Stomach (tissue), 9 donors: ENCODE results near the gene STIM1. TPM values are rescaled to one million over a fixed set of nuclear protein-coding genes. Genes with fewer than 3 reads are reported as not detected.

Source experiments
- DNase-seq, 2 donors: peaks; one replicate each; pipeline versions ENCODE4 v3.0.0 to v3.0.0-alpha.2; 2013 to 2019
- H3K27ac ChIP-seq, 5 donors: fragments of 200-600 bp in 4 of 5; sonication (generic) in 4 of 5; one replicate each; pipeline ENCODE4 v1.5.1; 2013 to 2019; ENCODE audit warnings: mild to moderate bottlenecking in 1 of 5, moderate library complexity in 1 of 5
- H3K27me3 ChIP-seq, 3 donors: fragments of 200-600 bp; sonication (generic); one replicate each; pipeline ENCODE4 v1.5.1; 2017 to 2019; ENCODE audit warnings: mixed run types in 1 of 3
- H3K36me3 ChIP-seq, 4 donors: fragments of 200-600 bp; sonication (generic); 1 replicate in 3 of 4; 2 replicates in 1 of 4; pipeline ENCODE4 v1.5.1; 2016 to 2019
- H3K4me1 ChIP-seq, 4 donors: fragments of 200-600 bp; sonication (generic); one replicate each; pipeline ENCODE4 v1.5.1; 2016 to 2019
- H3K4me3 ChIP-seq, 4 donors: fragments of 200-600 bp; sonication (generic) in 3 of 4; one replicate each; pipeline ENCODE4 v1.5.1; 2016 to 2019; ENCODE audit warnings: mild to moderate bottlenecking in 1 of 4
- H3K9me3 ChIP-seq, 4 donors: fragments of 200-600 bp; sonication (generic); one replicate each; pipeline ENCODE4 v1.5.1; 2016 to 2019
- EP300 ChIP-seq: sonication (generic); formaldehyde crosslinking; IDR thresholded peaks from one replicate; pipeline ENCODE4 v1.6.1; 2017; ENCODE audit warnings: antibody characterized with exemption
- POLR2A ChIP-seq, 4 donors: fragments of 450-650 bp; IDR thresholded peaks; one replicate each; pipeline ENCODE4 v1.6.1; 2016; ENCODE audit warnings: antibody characterized with exemption in 4 of 4, control low read depth in 2 of 4, mild to moderate bottlenecking in 1 of 4, moderate library complexity in 1 of 4
- POLR2AphosphoS5 ChIP-seq, 3 donors: sonication (generic); formaldehyde crosslinking; IDR thresholded peaks; one replicate each; pipeline ENCODE4 v1.6.1; 2016; ENCODE audit warnings: antibody characterized with exemption in 3 of 3
- WGBS, 5 donors: extraction: QIAGEN DNeasy Blood & Tissue Kit in 3 of 5; methylation state at CpG; one replicate each; pipeline versions ENCODE4 v1.1.5 to v1.1.7; 2013 to 2018; 5-methylcytosine and 5-hydroxymethylcytosine counted together
- intact Hi-C: fragments of 100-400 bp; cut with DNase I; formaldehyde crosslinking; loops from one replicate; pipeline ENCODE4 v1.15.1; 2023; ENCODE audit warnings: low total_unique reads
- polyA plus RNA-seq, 3 donors: library from polyadenylated mRNA; stranded (reverse); fragments of 200-250 nt; gene quantifications; one replicate each; pipeline ENCODE4 v1.2.3, GENCODE V29; 2013
- total RNA-seq, 5 donors: library from RNA; depleted of rRNA; stranded (reverse); fragments of >200 nt; gene quantifications; one replicate each; pipeline versions ENCODE4 v1.1.0 to v1.2.3, GENCODE V29; 2014 to 2016
- TF ChIP-seq, protein P1 (sequence below), 7 experiments: fragments of 450-650 bp in 4 of 7; fragments of 200-600 bp in 3 of 7; sonication (generic) in 3 of 7; IDR thresholded peaks; one replicate each; pipeline ENCODE4 v1.5.1; 2016 to 2019; ENCODE audit warnings: antibody characterized with exemption in 7 of 7, control low read depth in 2 of 7, mild to moderate bottlenecking in 1 of 7
- donor health status: healthy with polysubstance abuse.
- donor health status: Bipolar disorder and iron deficiency.
- donor health status: healthy.

The STIM1 gene
- total and polyA plus RNA-seq, 8 donors = 8.7 to 70.7 (median 34.3) TPM

DNA sequence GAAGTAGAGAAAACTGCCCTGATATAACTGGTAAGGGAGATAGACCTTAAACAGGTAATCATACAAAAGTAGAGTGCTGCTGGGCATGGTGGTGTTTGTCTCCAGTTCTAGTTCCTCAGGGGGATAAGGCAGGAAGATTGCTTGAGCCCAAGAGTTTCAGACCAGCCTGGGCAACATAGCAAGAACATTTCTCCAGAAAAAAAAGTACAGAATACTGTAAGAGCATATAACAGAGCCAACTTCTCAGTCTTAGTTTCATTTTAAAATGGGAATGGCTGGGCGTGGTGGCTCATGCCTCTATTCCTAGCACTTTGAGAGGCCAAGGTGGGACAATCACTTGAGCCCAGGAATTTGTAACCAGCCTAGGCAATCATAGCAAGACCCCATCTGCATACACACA is 10.2 kb upstream of the STIM1 start:
- Histone ChIP-seq H3K27ac (no peak overlapping the region), H3K36me3 (no peaks in the 10 kb centered on the region), H3K4me1 (peaks cover 0 to 11% (median 7%) of the 10 kb centered on the region in 4 donors), H3K4me3 (no peak overlapping the region), H3K27me3 (no peaks in the 10 kb centered on the region), H3K9me3 (no peaks in the 10 kb centered on the region)
- no peak for TF ChIP-seq POLR2A (IDR thresholded peaks at IDR 0.05)
- TF ChIP-seq, protein P1, sequence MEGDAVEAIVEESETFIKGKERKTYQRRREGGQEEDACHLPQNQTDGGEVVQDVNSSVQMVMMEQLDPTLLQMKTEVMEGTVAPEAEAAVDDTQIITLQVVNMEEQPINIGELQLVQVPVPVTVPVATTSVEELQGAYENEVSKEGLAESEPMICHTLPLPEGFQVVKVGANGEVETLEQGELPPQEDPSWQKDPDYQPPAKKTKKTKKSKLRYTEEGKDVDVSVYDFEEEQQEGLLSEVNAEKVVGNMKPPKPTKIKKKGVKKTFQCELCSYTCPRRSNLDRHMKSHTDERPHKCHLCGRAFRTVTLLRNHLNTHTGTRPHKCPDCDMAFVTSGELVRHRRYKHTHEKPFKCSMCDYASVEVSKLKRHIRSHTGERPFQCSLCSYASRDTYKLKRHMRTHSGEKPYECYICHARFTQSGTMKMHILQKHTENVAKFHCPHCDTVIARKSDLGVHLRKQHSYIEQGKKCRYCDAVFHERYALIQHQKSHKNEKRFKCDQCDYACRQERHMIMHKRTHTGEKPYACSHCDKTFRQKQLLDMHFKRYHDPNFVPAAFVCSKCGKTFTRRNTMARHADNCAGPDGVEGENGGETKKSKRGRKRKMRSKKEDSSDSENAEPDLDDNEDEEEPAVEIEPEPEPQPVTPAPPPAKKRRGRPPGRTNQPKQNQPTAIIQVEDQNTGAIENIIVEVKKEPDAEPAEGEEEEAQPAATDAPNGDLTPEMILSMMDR (IDR thresholded peaks at IDR 0.05) = no peak
- TF ChIP-seq EP300 = no peak
- no peak for TF ChIP-seq POLR2AphosphoS5 (IDR thresholded peaks at IDR 0.05)
- no peak for DNase-seq
- intact Hi-C loops = no loop called here
- WGBS, 5 donors = 82 to 96% (median 91%) methylated on average over 1 of the region's 1 CpG

DNA sequence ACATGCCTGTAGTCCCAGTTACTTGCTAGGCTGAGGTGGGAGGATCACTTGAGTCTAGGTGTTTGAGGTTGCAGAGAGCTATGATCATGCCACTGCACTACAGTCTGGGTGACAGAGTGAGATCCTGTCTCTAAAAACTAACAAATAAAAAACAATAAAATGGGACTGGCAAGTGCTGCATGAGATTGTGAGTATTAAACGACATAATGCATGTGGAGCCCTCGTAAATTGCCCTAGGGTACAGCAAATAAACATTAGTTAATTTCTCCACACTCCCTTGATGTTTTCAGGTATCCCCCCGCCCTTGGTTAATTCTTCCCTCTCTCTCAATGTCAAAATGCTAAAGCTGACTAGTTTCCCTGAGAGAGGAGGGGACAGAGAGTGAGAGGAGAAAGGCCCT is 9.8 kb upstream of the STIM1 start:
- H3K36me3 ChIP-seq = no peaks in the 10 kb centered on the region
- no peak for TF ChIP-seq EP300
- TF ChIP-seq POLR2AphosphoS5 (IDR thresholded peaks at IDR 0.05) = no peak
- no peak for TF ChIP-seq POLR2A (IDR thresholded peaks at IDR 0.05)
- TF ChIP-seq, protein P1 (IDR thresholded peaks at IDR 0.05) = no peak
- H3K27me3 ChIP-seq = no peaks in the 10 kb centered on the region
- intact Hi-C loops = no loop called here
- no peak overlapping the region for H3K4me3 ChIP-seq
- no peak overlapping the region for H3K27ac ChIP-seq
- DNase-seq = no peak
- H3K4me1 ChIP-seq = peaks cover 0 to 10% (median 6%) of the 10 kb centered on the region in 4 donors
- H3K9me3 ChIP-seq = no peaks in the 10 kb centered on the region
- 82 to 92% (median 90%) methylated on average over 3 of the region's 3 CpGs for WGBS, 5 donors

DNA sequence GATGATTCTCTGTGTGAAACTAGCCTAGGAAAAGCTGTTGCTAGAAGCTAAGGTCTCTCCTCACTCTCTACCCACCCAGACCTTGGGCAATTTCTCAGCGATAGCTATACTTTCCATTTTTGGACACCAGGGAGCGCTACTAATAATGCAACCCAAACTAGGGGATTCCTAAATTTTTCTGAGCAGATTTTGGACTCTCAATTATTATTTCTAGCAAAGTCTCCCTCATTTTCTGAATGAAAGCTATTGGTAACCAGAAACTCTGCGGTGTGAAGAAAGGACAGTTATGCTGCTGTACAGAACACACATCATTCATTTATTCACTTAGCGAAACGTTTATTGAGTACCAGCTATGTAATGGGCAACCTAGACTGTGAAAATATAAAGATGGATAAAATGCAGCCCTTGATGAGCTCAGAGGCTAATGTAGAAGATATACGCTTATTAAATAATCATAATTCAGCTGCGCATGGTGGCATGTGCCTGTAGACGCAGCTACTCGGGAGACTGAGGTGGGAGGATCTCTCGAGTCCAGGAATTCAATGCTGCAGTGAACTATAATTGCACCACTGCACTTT is 6.1 kb upstream of the STIM1 start:
- H3K4me3 ChIP-seq = no peak overlapping the region
- peaks cover 3 to 8% (median 5%) of the 10 kb centered on the region in 4 donors for H3K4me1 ChIP-seq
- H3K27ac ChIP-seq = no peak overlapping the region
- 64 to 71% (median 67%) methylated on average over 10 of the region's 10 CpGs for WGBS, 5 donors
- intact Hi-C loops = no loop called here
- H3K36me3 ChIP-seq = no peaks in the 10 kb centered on the region
- peak in 1 of 2 donors; percentile 72 for DNase-seq
- H3K27me3 ChIP-seq = no peaks in the 10 kb centered on the region
- no peak for TF ChIP-seq POLR2A (IDR thresholded peaks at IDR 0.05)
- TF ChIP-seq, protein P1 (IDR thresholded peaks at IDR 0.05) = peak in 5 of 7 experiments; percentile 42 to 72 (median 49)
- no peaks in the 10 kb centered on the region for H3K9me3 ChIP-seq

- no peak for TF ChIP-seq EP300
- TF ChIP-seq POLR2A (IDR thresholded peaks at IDR 0.05) = no peak
- TF ChIP-seq, protein P1 (IDR thresholded peaks at IDR 0.05) = no peak
- TF ChIP-seq POLR2AphosphoS5 (IDR thresholded peaks at IDR 0.05) = no peak
- H3K4me3 ChIP-seq = no peak overlapping the region
- intact Hi-C loops = loop anchor here (5.0 kb wide), 1 partner anchor 219 kb away; no protein-coding TSS in a partner anchor
- 93 to 100% (median 100%) methylated on average over 1 of the region's 1 CpG for WGBS, 5 donors
- no peaks in the 10 kb centered on the region for H3K27me3 ChIP-seq
- peaks cover 22 to 38% (median 35%) of the 10 kb centered on the region in 4 donors for H3K4me1 ChIP-seq
- H3K36me3 ChIP-seq = no peaks in the 10 kb centered on the region
- H3K27ac ChIP-seq = peak overlapping the region in 3 of 5 donors; percentile 98 to 99 (median 98)
- no peaks in the 10 kb centered on the region for H3K9me3 ChIP-seq
- DNase-seq = no peak
Observed at GRCh38 chr11:3853545-3853842, 2.0 kb upstream of the STIM1 start.
